ACC112 (cell line): ENCODE measurements around the gene CDH1.

Experiments
- H2AFZ ChIP-seq: fragments of 200-600 bp; sonication (generic); one replicate; pipeline ENCODE4 v1.6.0; 2017; ENCODE audit warnings: antibody characterized with exemption, low read length; ENCODE audit not compliant: unreplicated experiment
- H3K27ac ChIP-seq: fragments of 200-600 bp; sonication (generic); 2 replicates; pipeline ENCODE4 v1.5.1; 2014; ENCODE audit warnings: low read depth, mild to moderate bottlenecking, antibody characterized with exemption, low read length, moderate library complexity
- H3K27me3 ChIP-seq: fragments of 200-600 bp; sonication (generic); 2 replicates; pipeline ENCODE4 v1.6.1; 2014; ENCODE audit warnings: mild to moderate bottlenecking, antibody characterized with exemption, low read length, moderate library complexity, mixed read lengths; ENCODE audit not compliant: insufficient read depth
- H3K36me3 ChIP-seq: fragments of 200-600 bp; sonication (generic); 2 replicates; pipeline ENCODE4 v1.6.1; 2016; ENCODE audit warnings: mild to moderate bottlenecking, antibody characterized with exemption, low read length, moderate library complexity, mixed read lengths; ENCODE audit not compliant: insufficient read depth
- H3K4me1 ChIP-seq: fragments of 200-600 bp; sonication (generic); one replicate; pipeline ENCODE4 v1.6.1; 2016; ENCODE audit warnings: low read length, mixed read lengths; ENCODE audit not compliant: insufficient read depth, unreplicated experiment, control insufficient read depth
- H3K4me3 ChIP-seq: fragments of 200-600 bp; sonication (generic); 2 replicates; pipeline ENCODE4 v1.5.1; 2014; ENCODE audit warnings: mild to moderate bottlenecking, low read depth, low read length
- H3K79me2 ChIP-seq: fragments of 200-600 bp; sonication (generic); one replicate; pipeline ENCODE4 v1.6.0; 2016; ENCODE audit warnings: low read length; ENCODE audit not compliant: control insufficient read depth, unreplicated experiment, insufficient read depth

The CDH1 gene

GRCh38 chr16:68848786-68849185 lies 111.7 kb downstream of the CDH1 start:
- H3K27me3 ChIP-seq: no peaks in the 10 kb centered on the region
- H3K27ac ChIP-seq: no peak overlapping the region
- H2AFZ ChIP-seq: no peak overlapping the region
- H3K4me1 ChIP-seq: peaks cover 6% of the 10 kb centered on the region
- no peak overlapping the region for H3K4me3 ChIP-seq
- peaks cover 24% of the 10 kb centered on the region for H3K79me2 ChIP-seq
- H3K36me3 ChIP-seq: no peaks in the 10 kb centered on the region

DNA sequence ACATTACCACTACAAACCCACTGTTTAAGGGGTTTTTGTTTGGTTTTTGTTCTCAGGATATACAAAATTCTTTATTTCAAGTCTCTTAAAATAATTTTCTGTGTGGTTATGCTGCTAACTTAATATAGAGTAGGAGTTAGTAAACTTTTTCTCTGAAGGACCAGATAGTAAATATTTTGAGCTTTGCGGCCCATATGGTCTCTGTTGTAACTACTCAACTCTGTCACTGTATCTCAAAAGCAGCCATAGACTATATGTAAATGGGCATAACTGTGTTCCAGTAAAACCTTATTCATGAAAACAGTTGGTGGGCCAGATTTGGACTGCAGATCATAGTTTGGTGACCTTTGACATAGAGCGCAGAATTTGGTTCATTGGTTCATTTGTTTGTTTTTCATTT lies 113.4 kb downstream of the CDH1 start:
- Histone ChIP-seq H3K79me2 (peaks cover 15% of the 10 kb centered on the region), H3K27ac (no peak overlapping the region), H2AFZ (no peak overlapping the region), H3K4me3 (no peak overlapping the region), H3K36me3 (no peaks in the 10 kb centered on the region), H3K4me1 (no peaks in the 10 kb centered on the region), H3K27me3 (no peaks in the 10 kb centered on the region)

DNA sequence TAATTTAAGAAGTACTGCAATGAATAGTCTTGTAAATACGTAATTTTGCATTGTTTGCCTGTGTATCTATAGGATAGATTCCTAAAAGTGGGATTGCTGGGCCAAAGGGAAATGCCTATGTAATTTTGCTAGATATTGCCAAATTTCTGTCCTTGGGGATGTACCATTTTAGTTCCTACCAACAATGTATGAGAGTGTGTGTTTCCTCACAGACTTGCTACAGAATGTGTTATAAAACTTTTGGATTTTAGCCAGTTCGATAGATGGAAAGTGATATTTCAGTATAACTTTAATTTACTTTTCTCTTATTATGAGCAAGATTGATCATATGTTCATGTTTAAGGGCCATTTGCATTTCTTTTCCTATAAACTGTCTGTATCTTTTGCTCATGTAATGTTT lies 114.5 kb downstream of the CDH1 start:
- Histone ChIP-seq H3K36me3 (no peaks in the 10 kb centered on the region), H3K4me1 (no peaks in the 10 kb centered on the region), H3K79me2 (peaks cover 12% of the 10 kb centered on the region), H3K27me3 (no peaks in the 10 kb centered on the region), H3K4me3 (no peak overlapping the region), H2AFZ (no peak overlapping the region), H3K27ac (no peak overlapping the region)

DNA sequence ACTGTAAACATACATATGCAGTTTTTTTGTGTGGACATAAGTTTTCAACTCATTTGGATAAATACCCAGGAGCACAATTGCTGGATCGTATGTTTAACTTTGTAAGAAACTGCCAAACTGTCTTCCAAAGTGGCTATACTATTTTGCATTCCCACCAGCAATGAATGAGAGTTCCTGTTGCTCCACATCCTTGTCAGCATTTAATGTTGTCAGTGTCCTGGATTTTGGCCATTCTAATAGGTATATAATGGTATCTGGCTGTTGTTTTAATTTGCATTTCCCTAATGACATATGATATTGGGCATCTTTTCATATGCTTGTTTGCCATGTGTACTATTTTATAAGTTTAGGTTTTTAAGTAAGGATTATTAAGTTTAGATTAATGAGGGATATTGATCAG lies 120.4 kb downstream of the CDH1 start:
- no peaks in the 10 kb centered on the region; the same call in 1 of the 2 replicates for H3K36me3 ChIP-seq
- H3K4me1 ChIP-seq: no peaks in the 10 kb centered on the region
- H3K27ac ChIP-seq: no peak overlapping the region
- peaks cover 3% of the 10 kb centered on the region for H3K79me2 ChIP-seq
- H3K4me3 ChIP-seq: no peak overlapping the region
- H2AFZ ChIP-seq: no peak overlapping the region
- H3K27me3 ChIP-seq: no peaks in the 10 kb centered on the region

DNA sequence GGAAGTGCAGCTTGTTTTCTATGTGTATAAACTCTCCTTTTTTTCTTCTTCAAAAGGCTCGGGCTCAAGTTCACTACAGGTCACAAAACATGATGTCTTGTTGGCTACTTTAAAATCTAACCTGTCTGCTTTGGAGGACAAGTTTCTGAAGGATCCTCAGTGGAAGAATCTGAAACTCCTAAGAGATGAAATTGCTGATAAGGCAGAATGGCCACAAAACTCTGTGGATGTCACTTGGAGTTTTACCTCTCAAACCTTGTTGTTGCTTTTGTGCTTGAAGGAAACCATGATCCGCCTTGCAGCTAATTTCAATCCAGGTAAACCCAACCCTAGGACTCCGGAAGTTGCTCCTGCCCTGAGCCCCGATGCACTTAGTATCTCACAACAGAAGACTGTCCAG lies 122.7 kb downstream of the CDH1 start:
- no peaks in the 10 kb centered on the region for H3K27me3 ChIP-seq
- no peak overlapping the region for H3K27ac ChIP-seq
- no peaks in the 10 kb centered on the region for H3K4me1 ChIP-seq
- H3K36me3 ChIP-seq: no peaks in the 10 kb centered on the region; the same call in 1 of the 2 replicates
- no peak overlapping the region for H3K4me3 ChIP-seq
- H3K79me2 ChIP-seq: no peaks in the 10 kb centered on the region
- no peak overlapping the region for H2AFZ ChIP-seq

GRCh38 chr16:68860978-68861892 lies 124.1 kb downstream of the CDH1 start:
- Histone ChIP-seq H3K4me1 (no peaks in the 10 kb centered on the region), H2AFZ (no peak overlapping the region), H3K27ac (no peak overlapping the region), H3K4me3 (no peak overlapping the region), H3K79me2 (no peaks in the 10 kb centered on the region), H3K36me3 (no peaks in the 10 kb centered on the region; the same call in 1 of the 2 replicates), H3K27me3 (no peaks in the 10 kb centered on the region)

DNA sequence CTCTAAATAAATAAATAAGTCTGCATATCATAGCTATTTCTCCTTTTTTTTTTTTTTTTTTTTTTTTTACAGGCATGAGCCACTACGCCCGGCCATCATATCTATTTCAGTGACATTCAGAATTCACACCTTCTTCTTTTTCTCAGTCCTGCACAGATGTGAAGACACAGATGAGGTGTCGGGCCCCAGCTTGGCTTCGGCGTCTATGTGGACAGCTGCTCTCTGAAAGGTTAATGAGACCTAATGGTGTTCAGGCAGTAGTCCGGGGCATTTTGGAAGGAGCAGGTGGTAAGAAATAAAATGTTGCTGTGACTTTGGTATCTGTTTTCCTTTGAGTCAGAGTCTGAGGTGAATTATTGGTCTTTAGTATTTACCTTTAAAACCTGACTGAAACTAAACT lies 129.8 kb downstream of the CDH1 start:
- Histone ChIP-seq H3K4me3 (no peak overlapping the region), H3K79me2 (no peaks in the 10 kb centered on the region), H3K36me3 (no peaks in the 10 kb centered on the region), H3K27ac (no peak overlapping the region), H3K4me1 (no peaks in the 10 kb centered on the region), H3K27me3 (no peaks in the 10 kb centered on the region), H2AFZ (no peak overlapping the region)

- Histone ChIP-seq H3K4me3 (no peak overlapping the region), H3K36me3 (no peaks in the 10 kb centered on the region), H3K79me2 (no peaks in the 10 kb centered on the region), H2AFZ (no peak overlapping the region), H3K27ac (no peak overlapping the region), H3K27me3 (no peaks in the 10 kb centered on the region), H3K4me1 (no peaks in the 10 kb centered on the region)
Observed at GRCh38 chr16:68869492-68870088, 132.5 kb downstream of the CDH1 start.

DNA sequence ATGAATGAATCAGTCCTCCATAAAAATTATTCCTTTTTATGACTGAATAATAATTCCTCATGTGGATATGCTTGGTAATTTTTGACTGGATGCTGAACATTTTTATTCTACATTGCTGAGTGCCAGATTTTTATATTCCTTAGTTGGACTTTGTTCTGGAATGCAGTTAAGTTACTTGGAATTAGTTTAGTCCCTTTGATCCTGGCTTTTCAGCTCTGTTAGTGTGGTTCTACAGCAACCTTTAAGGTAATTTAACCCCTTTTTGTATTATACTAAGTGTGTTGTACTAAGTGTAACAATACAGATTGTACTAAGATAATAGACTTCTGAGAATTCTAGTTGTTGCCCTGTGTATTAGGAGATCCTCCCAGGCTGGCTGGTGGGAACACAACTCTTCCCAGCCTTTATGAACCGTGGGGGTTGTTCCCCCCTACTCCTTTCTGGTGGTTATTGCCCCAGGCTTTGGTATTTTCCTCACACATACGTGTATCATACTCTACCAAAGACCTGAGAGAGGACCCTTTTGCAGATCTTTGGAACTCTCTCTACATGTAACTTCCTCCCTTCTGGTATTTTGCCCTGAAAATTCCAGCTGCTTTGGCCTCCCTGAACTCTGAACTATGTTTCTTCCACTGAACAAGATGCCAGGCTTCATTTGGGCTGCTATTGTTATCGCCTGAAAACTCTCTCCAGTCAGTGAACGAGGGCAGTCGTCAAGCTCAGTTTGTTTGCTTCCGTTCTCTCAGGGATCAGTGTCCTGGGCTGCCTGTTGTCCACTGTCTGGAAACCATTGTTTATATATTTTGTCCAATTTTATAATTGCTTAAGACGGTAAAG lies 136.8 kb downstream of the CDH1 start:
- Histone ChIP-seq H3K36me3 (peaks cover 7% of the 10 kb centered on the region; the same call in 1 of the 2 replicates), H3K79me2 (no peaks in the 10 kb centered on the region), H3K27ac (no peak overlapping the region), H3K4me1 (no peaks in the 10 kb centered on the region), H2AFZ (no peak overlapping the region), H3K27me3 (no peaks in the 10 kb centered on the region), H3K4me3 (no peak overlapping the region)

GRCh38 chr16:68875871-68876270 lies 138.8 kb downstream of the CDH1 start:
- Histone ChIP-seq H3K79me2 (no peaks in the 10 kb centered on the region), H3K36me3 (peaks cover 7% of the 10 kb centered on the region; the same call in 1 of the 2 replicates), H3K27ac (no peak overlapping the region), H3K27me3 (no peaks in the 10 kb centered on the region), H3K4me1 (no peaks in the 10 kb centered on the region), H2AFZ (no peak overlapping the region), H3K4me3 (no peak overlapping the region)
